PC-9 (cell line): ENCODE measurements around the gene PKHD1. TPM values are rescaled to one million over a fixed set of nuclear protein-coding genes. Genes with fewer than 3 reads are reported as not detected.
"Not testable (repeated sequence)": the region's sequence is repeated elsewhere in the genome, so short reads cannot be mapped to it uniquely, and the experiment has no call there.

Experiments
- BruUV-seq: library from RNA; stranded (reverse); fragments of 400-500 nt; replicated peaks from 2 replicates; lab custom pipeline; 2021; lab: Mats Ljungman, UMichigan
- CTCF ChIA-PET: fragments of 300-600 bp; sonication (Branson Sonifier 250); formaldehyde crosslinking; loops from one replicate; lab custom pipeline; 2022; ENCODE audit warnings: antibody characterized with exemption; lab: Charles Lee
- POLR2A ChIA-PET: fragments of 300-600 bp; sonication (Branson Sonifier 250); formaldehyde crosslinking; loops from one replicate; lab custom pipeline; 2022; ENCODE audit warnings: antibody characterized with exemption; ENCODE audit not compliant: unreplicated experiment; lab: Charles Lee
- DNase-seq, 2 experiments: peaks; one replicate each; pipeline versions ENCODE4 v3.0.0 to v3.0.0-alpha.2; 2015 to 2022; ENCODE audit warnings: mixed read lengths in 1 of 2
- H2AFZ ChIP-seq: fragments of 200-600 bp; sonication (generic); 2 replicates; pipeline ENCODE4 v1.8.1; 2017; ENCODE audit warnings: antibody characterized with exemption
- H3F3A ChIP-seq: fragments of 200-600 bp; sonication (generic); 2 replicates; pipeline ENCODE4 v1.8.1; 2017; ENCODE audit warnings: antibody characterized with exemption, mild to moderate bottlenecking, low read depth; ENCODE audit not compliant: insufficient read depth
- H3K27ac ChIP-seq: fragments of 200-600 bp; sonication (generic); 2 replicates; pipeline ENCODE4 v1.6.1; 2016; ENCODE audit warnings: mixed run types
- H3K27me3 ChIP-seq: fragments of 200-600 bp; sonication (generic); 2 replicates; pipeline ENCODE4 v1.6.1; 2016; ENCODE audit warnings: low read depth, mixed run types; ENCODE audit not compliant: insufficient read depth
- H3K36me3 ChIP-seq: fragments of 200-600 bp; sonication (generic); 2 replicates; pipeline ENCODE4 v1.6.1; 2016; ENCODE audit warnings: low read depth, mixed run types
- H3K4me1 ChIP-seq: fragments of 200-600 bp; sonication (generic); replicated peaks from 2 replicates; pipeline ENCODE4 v1.6.1; 2016; ENCODE audit warnings: mixed run types; ENCODE audit not compliant: insufficient read depth
- H3K4me2 ChIP-seq: fragments of 200-600 bp; sonication (generic); 2 replicates; pipeline ENCODE4 v1.6.1; 2017; ENCODE audit warnings: mixed run types
- H3K4me3 ChIP-seq: fragments of 200-600 bp; sonication (generic); 2 replicates; pipeline ENCODE4 v1.6.1; 2016; ENCODE audit warnings: mixed run types
- H3K79me2 ChIP-seq: fragments of 200-600 bp; sonication (generic); 2 replicates; pipeline ENCODE4 v1.6.1; 2017; ENCODE audit warnings: low read depth, mixed run types
- H3K9me2 ChIP-seq: fragments of 200-600 bp; sonication (generic); 2 replicates; pipeline ENCODE4 v1.8.1; 2017; ENCODE audit warnings: mild to moderate bottlenecking; ENCODE audit not compliant: insufficient read depth
- H3K9me3 ChIP-seq: fragments of 200-600 bp; sonication (generic); 2 replicates; pipeline ENCODE4 v1.8.1; 2016; ENCODE audit warnings: low read depth; ENCODE audit not compliant: insufficient read depth
- H4K20me1 ChIP-seq: fragments of 200-600 bp; sonication (generic); 2 replicates; pipeline ENCODE4 v1.8.1; 2017; ENCODE audit not compliant: insufficient read depth
- EZH2 ChIP-seq: fragments of 200-600 bp; sonication (generic); IDR thresholded peaks from 2 replicates; pipeline ENCODE4 v1.8.0; 2017; ENCODE audit warnings: antibody characterized with exemption, low read depth
- intact Hi-C: fragments of 100-400 bp; cut with micrococcal nuclease; formaldehyde crosslinking; loops from one replicate; pipeline ENCODE4 v1.10.0; 2022; ENCODE audit not compliant: unreplicated experiment
- total RNA-seq: library from RNA; stranded (reverse); gene quantifications from 2 replicates; pipeline ENCODE4 v1.2.3, GENCODE V29; 2021
- TF ChIP-seq, protein P1 (sequence below): fragments of 200-600 bp; sonication (generic); conservative IDR thresholded peaks from 2 replicates; pipeline ENCODE4 v1.6.1; 2017; ENCODE audit warnings: mixed run types, antibody characterized with exemption, mild to moderate bottlenecking, moderate library complexity

PKHD1 gene
- total RNA-seq, 1 experiment from 2014 or later = not detected

GRCh38 chr6:51949526-51949925, 137.9 kb downstream of the PKHD1 start:
- Histone ChIP-seq H3K9me3 (no peaks in the 10 kb centered on the region), H3K27me3 (no peaks in the 10 kb centered on the region), H2AFZ (no peak overlapping the region), H3K79me2 (no peaks in the 10 kb centered on the region), H3K27ac (no peak overlapping the region), H3K4me3 (no peak overlapping the region), H4K20me1 (no peaks in the 10 kb centered on the region), H3K4me1 (no peaks in the 10 kb centered on the region), H3F3A (no peaks in the 10 kb centered on the region), H3K4me2 (no peak overlapping the region), H3K9me2 (no peaks in the 10 kb centered on the region), H3K36me3 (no peaks in the 10 kb centered on the region)
- ChIA-PET CTCF (no interaction called here), POLR2A (no interaction called here)
- intact Hi-C loops = no loop called here
- DNase-seq = no peak
- no peak for TF ChIP-seq EZH2
- TF ChIP-seq, protein P1, sequence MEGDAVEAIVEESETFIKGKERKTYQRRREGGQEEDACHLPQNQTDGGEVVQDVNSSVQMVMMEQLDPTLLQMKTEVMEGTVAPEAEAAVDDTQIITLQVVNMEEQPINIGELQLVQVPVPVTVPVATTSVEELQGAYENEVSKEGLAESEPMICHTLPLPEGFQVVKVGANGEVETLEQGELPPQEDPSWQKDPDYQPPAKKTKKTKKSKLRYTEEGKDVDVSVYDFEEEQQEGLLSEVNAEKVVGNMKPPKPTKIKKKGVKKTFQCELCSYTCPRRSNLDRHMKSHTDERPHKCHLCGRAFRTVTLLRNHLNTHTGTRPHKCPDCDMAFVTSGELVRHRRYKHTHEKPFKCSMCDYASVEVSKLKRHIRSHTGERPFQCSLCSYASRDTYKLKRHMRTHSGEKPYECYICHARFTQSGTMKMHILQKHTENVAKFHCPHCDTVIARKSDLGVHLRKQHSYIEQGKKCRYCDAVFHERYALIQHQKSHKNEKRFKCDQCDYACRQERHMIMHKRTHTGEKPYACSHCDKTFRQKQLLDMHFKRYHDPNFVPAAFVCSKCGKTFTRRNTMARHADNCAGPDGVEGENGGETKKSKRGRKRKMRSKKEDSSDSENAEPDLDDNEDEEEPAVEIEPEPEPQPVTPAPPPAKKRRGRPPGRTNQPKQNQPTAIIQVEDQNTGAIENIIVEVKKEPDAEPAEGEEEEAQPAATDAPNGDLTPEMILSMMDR = no peak
- BruUV-seq = no TSS peak

GRCh38 chr6:51939695-51940094, 147.7 kb downstream of the PKHD1 start:
- H3K36me3 ChIP-seq, H2AFZ ChIP-seq, H3K27ac ChIP-seq, BruUV-seq, H3K9me3 ChIP-seq, H3F3A ChIP-seq, H3K9me2 ChIP-seq, H3K4me3 ChIP-seq, H3K4me1 ChIP-seq, H3K27me3 ChIP-seq, H3K79me2 ChIP-seq, DNase-seq, H4K20me1 ChIP-seq, CTCF ChIA-PET, H3K4me2 ChIP-seq, intact Hi-C loops, POLR2A ChIA-PET: not testable (repeated sequence)

DNA sequence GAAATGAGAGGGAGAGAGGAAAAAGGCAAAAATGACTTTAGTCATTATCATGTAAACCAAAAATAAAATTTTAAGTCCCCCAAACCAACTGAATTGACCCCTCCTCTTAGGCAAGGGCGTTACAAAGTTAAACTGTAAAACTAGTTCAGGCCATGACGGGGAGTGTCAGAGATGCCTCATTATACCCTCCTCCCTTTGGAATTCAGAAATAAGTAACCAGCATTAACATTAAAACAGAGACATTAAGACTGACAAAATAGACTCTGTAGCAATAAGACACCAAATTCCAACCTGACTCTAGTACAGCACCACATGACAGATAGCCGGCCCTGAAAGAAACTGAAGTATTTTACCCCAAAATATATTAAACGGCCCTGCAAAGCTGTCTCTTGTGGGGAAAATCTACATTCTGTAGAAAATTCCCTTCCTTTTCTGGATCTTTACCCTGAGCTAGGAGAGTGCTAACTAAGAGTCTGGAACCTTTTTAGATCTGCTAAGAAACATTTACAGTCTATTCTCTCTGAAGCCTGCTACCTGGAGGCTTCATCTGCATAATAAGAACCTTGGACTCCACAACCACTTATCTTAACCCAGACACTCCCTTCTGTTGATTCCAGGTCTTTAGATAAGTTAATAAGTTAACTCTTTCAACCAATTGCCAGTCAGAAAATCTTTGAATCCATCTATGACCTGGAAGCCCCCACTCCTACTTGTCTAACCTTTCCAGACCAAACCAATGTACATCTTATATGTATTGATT, 150.7 kb downstream of the PKHD1 start:
- ChIA-PET CTCF (no interaction called here), POLR2A (no interaction called here)
- Histone ChIP-seq H3K79me2 (no peaks in the 10 kb centered on the region), H4K20me1 (no peaks in the 10 kb centered on the region), H3F3A (no peaks in the 10 kb centered on the region), H3K9me2 (no peaks in the 10 kb centered on the region), H3K36me3 (no peaks in the 10 kb centered on the region), H3K27me3 (0 out of 2 replicates have a peak, but pooled peaks cover 3% of the 10 kb centered on the region), H2AFZ (no peak overlapping the region), H3K4me3 (no peak overlapping the region), H3K9me3 (no peaks in the 10 kb centered on the region), H3K4me1 (no peaks in the 10 kb centered on the region), H3K27ac (no peak overlapping the region), H3K4me2 (no peak overlapping the region)
- DNase-seq = no peak
- BruUV-seq = no TSS peak
- TF ChIP-seq EZH2 = no peak
- TF ChIP-seq, protein P1 = no peak
- intact Hi-C loops = no loop called here

DNA sequence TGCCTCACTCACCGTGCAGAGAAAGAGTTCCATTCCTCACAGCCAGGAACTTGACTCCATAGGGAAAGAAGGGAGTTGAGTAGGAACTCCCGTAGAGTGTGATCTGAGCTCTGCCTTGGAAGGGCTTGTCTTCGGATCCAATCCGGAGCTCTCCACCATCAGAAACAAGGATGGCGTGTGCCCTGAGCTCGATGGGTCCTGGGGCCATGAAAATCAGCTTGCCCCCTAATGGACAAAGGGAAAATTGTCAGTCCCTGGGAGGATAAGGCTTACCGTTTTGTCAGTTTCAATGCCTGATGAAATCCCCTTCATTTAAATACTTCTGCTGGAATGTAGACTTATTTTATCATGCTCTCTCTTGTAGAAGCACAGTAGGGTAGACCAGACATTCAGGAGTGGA, 153.3 kb downstream of the PKHD1 start:
- CTCF ChIA-PET = no interaction called here
- Histone ChIP-seq H3K27me3 (no peaks in the 10 kb centered on the region; the same call in 1 of the 2 replicates), H3K4me2 (no peak overlapping the region), H3K27ac (no peak overlapping the region), H3K9me3 (no peaks in the 10 kb centered on the region), H3K9me2 (no peaks in the 10 kb centered on the region), H3K79me2 (no peaks in the 10 kb centered on the region), H3F3A (no peaks in the 10 kb centered on the region), H4K20me1 (no peaks in the 10 kb centered on the region), H2AFZ (no peak overlapping the region), H3K4me1 (no peaks in the 10 kb centered on the region), H3K36me3 (no peaks in the 10 kb centered on the region), H3K4me3 (no peak overlapping the region)
- TF ChIP-seq, protein P1 = peak; percentile 51; the same call in 1 of the 2 replicates
- no peak for TF ChIP-seq EZH2
- intact Hi-C loops = no loop called here
- no TSS peak for BruUV-seq
- DNase-seq = no peak
- POLR2A ChIA-PET = no interaction called here
